Activated effector memory CD4-positive, alpha-beta T cell treated with Interleukin-2 at 50 U/mL for 16 hours (primary cell): ENCODE data around the gene ZNF439.
"Not testable (repeated sequence)": the region's sequence is repeated elsewhere in the genome, so short reads cannot be mapped to it uniquely, and the experiment has no call there.

Experiments used
- DNase-seq: peaks from one replicate; pipeline ENCODE4 v3.0.0-alpha.2; 2020

Gene ZNF439

DNA sequence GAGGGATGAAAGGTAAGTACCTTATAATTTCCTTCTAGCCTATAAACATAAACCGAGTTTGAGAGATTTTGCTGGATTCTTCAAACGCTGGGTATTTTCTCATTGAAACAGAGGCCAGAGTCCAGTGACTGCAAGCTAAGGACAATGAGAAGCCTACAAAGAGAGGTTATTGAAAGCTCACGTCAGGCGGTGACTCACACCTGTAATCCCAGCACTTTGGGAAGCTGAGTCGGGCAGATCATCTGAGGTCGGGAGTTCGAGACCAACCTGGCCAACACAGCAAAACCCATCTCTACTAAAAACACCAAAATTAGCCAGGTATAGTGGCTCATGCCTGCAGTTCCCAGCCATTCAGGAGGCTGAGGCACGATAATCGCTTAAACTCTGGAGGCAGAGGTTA is 24.1 kb downstream of the ZNF439 start:
- DNase-seq: no peak

DNA sequence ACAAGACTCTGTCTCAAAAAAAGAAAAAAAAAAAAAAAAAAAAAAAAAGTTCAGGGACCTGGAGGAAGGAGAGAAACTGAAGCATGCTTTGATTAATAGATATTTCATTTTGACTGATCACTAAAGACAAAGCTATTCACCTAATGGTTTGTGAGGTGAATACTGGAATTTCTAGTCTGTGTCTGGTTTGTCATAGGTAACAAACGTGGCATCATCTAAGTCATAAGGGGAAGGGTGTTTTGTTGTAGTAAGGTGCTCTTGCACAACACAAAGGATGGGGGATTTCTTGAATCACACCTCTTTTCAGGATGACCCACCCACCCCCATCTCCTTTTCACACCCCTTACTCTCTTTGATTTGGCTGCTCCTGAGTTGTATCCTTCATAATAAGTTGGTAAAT is 25.2 kb downstream of the ZNF439 start:
- no peak for DNase-seq

DNA sequence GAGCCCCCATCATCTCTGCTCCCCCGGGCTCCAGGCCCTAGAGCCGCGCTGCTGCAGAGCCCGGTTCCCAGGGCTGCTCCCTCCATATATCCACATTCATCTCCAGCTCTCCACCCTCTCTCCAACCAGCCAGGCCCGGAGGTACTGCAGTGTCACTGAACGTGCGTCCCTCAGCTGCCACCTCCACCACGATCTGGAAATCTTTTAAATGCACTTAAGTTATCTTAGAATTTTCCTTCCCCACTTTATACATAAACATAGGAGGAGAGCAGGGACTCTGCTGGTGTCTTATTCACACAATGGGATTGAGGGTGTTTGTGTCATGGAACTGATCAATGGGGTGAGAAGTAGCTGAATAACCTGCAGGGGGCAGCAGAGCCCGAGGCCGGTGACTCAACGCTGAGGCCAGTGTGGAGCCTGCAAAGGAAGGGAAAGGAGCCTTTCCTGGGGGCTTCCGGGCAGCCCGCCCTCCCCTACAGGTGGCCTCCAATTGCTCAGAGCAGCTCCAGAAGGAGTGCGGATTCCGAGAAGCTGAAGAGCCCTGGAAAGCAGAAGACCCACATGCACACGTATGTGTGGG is 31.3 kb downstream of the ZNF439 start:
- peak; percentile 6 for DNase-seq

DNA sequence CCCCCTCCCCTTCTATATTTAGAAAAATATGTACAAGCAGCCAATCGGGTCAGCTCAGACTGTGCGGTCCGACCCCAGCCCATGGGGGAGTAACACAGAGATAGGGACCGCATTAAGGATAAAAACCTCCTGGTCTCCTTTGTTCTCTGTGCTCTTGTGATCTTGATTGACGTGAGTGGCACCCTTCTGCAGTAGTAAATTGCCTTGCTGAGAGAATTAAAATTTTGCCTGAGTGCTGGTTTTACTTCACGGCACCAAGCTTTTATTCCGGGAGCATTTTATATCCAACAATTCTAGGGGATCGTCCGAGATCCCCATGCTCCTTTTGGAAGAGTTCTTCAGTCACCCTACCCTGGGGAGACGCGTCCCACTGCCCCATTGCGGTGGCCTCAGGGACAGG is 32.1 kb downstream of the ZNF439 start:
- DNase-seq: no peak

DNA sequence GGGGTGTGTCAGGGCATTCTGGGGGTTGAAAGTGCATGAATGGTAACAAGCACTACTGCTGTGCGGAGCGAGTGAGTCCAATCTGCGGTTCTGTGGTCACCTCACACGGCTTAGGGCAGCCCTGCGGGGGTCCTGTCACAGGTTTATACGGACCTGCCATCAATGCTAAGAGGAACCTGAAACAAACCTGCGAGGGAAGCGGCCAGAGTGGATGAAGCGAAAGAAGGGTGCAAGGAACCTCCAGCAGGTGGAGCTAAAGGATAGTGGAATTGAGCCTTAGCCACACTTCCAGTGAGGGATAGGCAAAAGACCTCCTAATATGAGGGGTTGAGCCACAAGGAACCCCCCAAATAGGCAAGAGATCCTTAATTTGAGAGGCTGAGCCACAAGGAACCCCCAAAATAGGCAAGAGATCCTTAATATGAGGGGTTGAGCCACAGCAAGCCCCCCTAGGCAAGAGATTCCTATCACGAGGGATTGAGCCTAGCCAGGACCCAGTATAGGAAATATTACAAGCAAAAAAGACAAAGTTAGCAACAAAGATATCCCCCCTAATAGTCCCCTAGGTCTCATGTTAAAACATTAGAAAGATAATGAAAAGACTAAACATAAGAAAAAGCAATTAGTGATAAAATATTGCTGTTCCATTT is 32.8 kb downstream of the ZNF439 start:
- peak; percentile 35 for DNase-seq

DNA sequence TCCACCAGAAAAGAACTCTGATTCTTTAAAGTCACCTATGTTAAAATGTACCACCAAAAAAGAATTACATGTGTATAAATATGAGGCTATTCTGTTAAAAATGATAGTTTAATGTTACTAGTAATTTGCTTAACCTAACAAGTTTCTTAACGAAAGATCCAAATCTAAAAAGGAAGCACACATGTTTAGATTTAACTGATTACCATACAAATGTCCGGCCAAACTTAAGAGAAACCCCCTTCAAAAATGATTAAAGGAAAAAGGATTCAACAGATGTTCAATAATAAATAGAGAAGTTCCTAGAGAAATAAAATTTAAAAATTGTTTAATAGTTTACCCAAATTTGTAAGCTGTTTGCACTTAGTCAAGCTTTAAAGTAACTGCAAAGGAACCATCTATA is 34.1 kb downstream of the ZNF439 start:
- DNase-seq: no peak

DNA sequence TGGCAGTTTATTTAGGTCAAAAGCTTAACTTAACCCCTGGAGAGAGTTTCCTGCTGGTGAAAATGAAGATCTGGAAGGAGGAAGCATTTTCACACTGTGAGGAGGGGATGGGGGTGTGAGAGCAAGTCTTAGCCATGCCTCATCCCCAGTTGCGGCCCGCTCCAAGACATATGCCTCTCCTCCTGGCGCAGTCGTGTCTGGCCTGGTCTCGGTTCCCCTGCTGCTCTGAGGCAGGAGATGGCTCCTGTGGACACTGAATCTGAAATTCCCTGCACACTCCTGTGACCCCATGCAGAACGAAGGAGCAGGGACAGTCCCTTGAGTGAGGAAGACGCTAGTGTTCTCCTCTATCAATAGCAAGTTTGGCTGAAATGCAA is 38.7 kb downstream of the ZNF439 start:
- no peak for DNase-seq

DNA sequence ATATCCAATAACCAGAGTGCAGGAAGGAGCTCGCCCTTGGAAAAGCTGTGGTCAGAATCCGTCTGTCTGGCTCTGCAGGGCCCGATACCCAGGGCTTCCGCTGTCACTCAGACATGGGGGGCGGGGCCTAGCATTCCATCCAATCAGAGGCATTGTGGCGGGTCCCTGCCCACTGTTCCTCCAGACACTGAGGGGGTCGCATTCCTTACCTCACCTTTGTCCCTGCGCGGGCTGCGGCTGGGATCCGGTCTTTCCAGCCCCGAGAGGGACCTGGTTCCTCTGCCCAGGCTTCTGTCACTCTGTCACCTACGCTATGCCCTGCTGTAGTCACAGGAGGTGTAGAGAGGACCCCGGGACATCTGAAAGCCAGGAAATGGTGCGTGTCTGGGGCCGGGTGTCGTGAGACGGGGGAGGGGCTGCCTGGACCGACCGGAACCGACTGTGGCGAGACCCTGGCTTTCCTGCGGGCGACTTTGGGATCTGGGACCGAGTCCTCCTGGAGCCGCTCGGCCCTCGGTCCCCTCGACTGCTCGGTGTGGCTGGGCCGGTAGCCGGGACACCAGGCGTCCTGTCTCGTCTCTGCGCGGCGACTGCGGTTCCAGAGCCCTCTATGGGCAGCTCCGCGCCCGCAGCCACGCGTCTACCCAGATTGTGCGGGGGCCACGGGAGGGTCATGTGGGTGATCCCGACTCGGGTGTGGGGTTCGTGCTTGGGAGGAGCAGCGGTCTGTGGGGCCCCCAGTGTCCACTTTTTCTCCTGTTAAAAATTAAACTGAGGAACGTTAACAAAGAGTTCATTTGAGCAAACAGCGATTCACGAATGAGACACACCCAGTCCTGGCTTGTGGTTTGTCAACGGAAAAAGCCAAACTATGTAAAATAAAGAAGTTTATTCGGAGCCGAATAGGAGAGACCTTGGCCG is 39.3 kb downstream of the ZNF439 start, which contains the start of gene ZNF69:
ZNF69 (plus strand) TSS at position 172 of the 921 bp plus-strand sequence; CDS start at position 314, 142 bp downstream.
- peak; percentile 37 for DNase-seq

DNA sequence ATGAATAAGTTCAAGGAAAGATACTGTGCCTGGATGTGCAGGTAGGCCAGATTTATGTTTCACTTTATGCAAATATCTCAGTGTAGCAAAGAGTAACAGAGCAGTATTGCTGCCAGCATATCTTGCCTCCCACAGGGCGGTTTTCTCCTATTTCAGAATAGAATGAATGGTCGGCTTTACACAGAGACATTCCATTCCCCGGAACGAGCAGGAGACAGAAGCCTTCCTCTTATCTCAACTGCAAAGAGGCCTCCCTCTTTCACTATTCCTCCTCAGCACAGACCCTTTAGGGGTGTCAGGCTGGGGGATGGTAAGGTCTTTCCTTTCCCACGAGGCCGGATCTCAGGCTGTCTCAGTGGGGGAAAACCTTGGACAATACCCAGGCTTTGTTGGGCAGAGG is 41.4 kb downstream of the ZNF439 start:
- not testable (repeated sequence) for DNase-seq

DNA sequence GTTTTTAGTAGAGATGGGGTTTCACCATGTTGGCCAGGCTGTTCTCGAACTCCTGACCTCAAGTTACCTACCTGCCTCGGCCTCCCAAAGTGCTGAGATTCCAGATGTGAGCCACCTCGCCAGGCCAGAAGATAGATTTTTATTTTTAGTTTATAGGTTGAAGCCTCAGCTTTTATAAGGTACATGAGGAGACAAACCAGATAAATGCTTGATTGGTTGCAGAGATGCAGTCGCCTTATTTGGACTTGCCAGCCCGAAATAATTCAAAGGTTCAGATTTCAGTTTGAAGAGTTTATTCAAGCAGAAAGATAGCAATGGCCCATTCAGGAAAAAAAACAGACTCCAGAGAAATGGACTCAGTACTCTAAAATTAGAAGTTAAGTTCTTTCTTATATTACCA is 42.1 kb downstream of the ZNF439 start:
- DNase-seq: no peak

DNA sequence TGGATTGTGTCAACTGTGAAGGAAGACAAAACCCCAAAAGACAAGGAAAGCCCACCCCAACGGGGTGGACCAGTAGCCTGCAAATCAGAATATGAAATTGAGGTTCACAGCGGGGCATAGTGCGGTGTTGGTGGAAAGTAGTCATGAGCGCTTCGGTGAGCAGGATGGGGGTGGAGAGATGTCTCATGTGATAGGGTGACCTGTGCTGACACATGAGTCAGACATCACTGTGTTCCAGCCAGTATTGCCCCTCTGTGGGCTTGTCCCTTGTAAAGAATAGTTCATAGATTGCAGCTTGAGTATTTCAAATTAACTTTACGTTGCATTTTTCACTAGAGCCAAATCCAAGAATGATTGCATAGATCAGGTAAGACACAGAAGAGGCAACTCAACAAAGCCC is 46.3 kb downstream of the ZNF439 start:
- no peak for DNase-seq

DNA sequence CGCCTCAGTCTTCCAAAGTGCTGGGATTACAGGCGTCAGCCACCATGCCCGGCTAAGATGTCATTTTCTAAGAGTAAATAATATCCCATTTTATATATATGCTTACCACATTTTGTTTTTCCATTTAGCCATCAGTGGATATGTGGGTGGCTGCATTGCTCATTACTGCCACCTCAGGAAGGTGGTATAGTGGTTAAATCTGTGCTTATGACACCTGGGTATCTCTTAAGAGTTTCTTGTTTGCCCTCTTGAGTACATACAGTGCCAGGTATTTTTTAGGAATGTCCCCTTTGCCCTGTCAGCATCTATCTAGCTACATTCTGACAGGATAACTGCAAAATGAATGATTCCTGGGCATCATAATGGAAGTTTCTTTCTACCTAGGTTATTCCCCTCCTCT is 53.7 kb downstream of the ZNF439 start:
- no peak for DNase-seq

DNA sequence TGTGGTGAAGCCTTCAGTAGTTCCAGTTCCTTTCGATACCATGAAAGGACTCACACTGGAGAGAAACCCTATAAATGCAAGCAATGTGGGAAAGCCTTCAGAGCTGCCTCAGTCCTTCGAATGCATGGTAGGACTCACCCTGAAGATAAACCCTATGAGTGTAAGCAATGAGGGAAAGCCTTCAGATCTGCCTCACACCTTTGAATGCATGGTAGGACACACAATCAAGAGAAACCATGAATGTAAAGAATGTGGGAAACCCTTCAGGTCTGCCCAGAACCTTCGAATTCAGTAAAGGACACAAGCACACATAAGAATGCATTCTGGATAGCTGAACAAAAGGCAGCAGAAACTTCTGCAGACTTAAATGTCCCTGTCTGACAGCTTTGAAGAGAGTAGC is 57.4 kb downstream of the ZNF439 start:
- DNase-seq: no peak

DNA sequence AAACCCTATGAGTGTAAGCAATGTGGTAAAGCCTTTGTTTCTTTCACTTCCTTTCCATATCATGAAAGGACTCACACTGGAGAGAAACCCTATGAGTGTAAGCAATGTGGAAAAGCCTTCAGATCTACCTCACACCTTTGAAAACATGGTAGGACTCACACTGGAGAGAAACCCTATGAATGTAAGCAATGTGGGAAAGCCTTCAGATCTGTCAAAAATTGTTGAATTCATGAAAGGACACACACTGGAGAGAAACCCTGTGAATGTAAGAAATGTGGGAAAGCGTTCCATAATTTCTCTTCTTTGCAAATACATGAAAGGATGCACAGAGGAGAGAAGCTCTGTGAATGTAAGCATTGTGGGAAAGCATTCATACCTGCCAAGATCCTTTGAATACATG is 63.4 kb downstream of the ZNF439 start:
- DNase-seq: not testable (repeated sequence)

DNA sequence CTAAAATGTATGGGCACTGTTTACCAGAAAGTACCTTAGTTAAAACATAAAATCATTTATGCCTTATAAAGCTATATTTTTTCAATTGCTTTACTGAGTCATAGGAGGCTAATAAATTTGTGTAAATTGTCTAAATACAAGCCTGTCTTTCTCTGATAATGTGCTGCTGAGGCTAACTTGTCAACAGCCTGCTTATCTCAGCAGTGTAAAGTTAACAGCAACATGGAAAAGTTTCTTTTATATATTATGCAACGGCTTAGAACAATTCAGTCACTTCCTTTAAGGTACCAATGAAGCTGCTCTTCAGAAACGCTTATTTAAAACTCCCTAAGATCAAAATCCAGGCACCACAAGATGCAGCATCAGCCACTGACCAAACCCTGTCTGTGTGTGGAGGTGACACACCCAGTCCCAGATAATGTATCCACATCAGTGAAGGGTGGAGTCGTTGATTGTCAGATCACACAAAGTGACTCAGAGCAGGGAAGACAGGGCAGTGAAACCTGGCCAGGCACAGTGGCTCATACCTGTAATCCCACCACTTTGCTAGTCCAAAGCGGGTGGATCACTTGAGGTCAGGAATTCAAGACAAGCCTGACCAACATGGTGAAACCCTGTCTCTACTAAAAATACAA is 66.0 kb downstream of the ZNF439 start:
- not testable (repeated sequence) for DNase-seq
